Breast epithelium (tissue), 4 donors: ENCODE results near the gene STRIP1. TPM values are rescaled to one million over a fixed set of nuclear protein-coding genes. Genes with fewer than 3 reads are reported as not detected.

Experiments
- DNase-seq, 2 donors: peaks; one replicate each; pipeline ENCODE4 v3.0.0-alpha.2; 2019; ENCODE audit warnings: low spot score in 2 of 2
- H3K27ac ChIP-seq, 2 donors: fragments of 200-600 bp; sonication (generic) in 1 of 2; one replicate each; pipeline ENCODE4 v1.5.1; 2016 to 2019; ENCODE audit warnings: mild to moderate bottlenecking in 1 of 2
- H3K27me3 ChIP-seq, 2 donors: fragments of 200-600 bp; sonication (generic) in 1 of 2; one replicate each; pipeline versions ENCODE4 v1.5.1 to v1.6.0; 2017 to 2019; ENCODE audit warnings: control low read depth in 1 of 2, mild to moderate bottlenecking in 1 of 2
- H3K36me3 ChIP-seq: fragments of 200-600 bp; one replicate; pipeline ENCODE4 v1.5.1; 2019
- H3K4me1 ChIP-seq, 2 donors: fragments of 200-600 bp; sonication (generic); one replicate each; pipeline ENCODE4 v1.5.1; 2016 to 2019; ENCODE audit warnings: control low read depth in 1 of 2
- H3K4me3 ChIP-seq, 3 donors: fragments of 200-600 bp; sonication (generic); 1 replicate in 2 of 3; 2 replicates in 1 of 3; pipeline ENCODE4 v1.5.1; 2016 to 2019; ENCODE audit warnings: mild to moderate bottlenecking in 3 of 3, moderate library complexity in 2 of 3
- H3K9me3 ChIP-seq, 2 donors: fragments of 200-600 bp; sonication (generic) in 1 of 2; one replicate each; pipeline ENCODE4 v1.5.1; 2016 to 2019; ENCODE audit warnings: control low read depth in 1 of 2
- CTCF ChIP-seq, 3 donors: fragments of 450-650 bp; IDR thresholded peaks; one replicate each; pipeline ENCODE4 v1.5.1; 2016 to 2017; ENCODE audit warnings: antibody characterized with exemption in 3 of 3, mild to moderate bottlenecking in 3 of 3, moderate library complexity in 3 of 3
- POLR2A ChIP-seq: fragments of 450-650 bp; IDR thresholded peaks from one replicate; pipeline ENCODE4 v1.6.1; 2016; ENCODE audit warnings: antibody characterized with exemption, mild to moderate bottlenecking, moderate library complexity
- POLR2AphosphoS5 ChIP-seq, 3 donors: sonication (generic); formaldehyde crosslinking; IDR thresholded peaks; one replicate each; pipeline ENCODE4 v1.6.1; 2017; ENCODE audit warnings: antibody characterized with exemption in 3 of 3
- intact Hi-C: fragments of 100-400 bp; cut with DNase I; formaldehyde crosslinking; loops from one replicate; pipeline ENCODE4 v1.15.1; 2023; ENCODE audit warnings: low total_unique reads
- total RNA-seq, 3 donors: library from RNA; depleted of rRNA; stranded (reverse); fragments of >200 nt; gene quantifications; one replicate each; pipeline ENCODE4 v1.1.0, GENCODE V29; 2016

Gene STRIP1
- total RNA-seq, 3 donors from 2014 or later, result 35.7 to 59.0 (median 56.6) TPM

- H3K36me3 ChIP-seq, result no peaks in the 10 kb centered on the region
- peaks cover 26 to 55% of the 10 kb centered on the region in 2 donors for H3K27me3 ChIP-seq
- no peaks in the 10 kb centered on the region for H3K4me1 ChIP-seq
- no peak for DNase-seq
- intact Hi-C loops, result no loop called here
- H3K27ac ChIP-seq, result no peak overlapping the region
- peak overlapping the region in 1 of 3 donors; percentile 59 for H3K4me3 ChIP-seq
- TF ChIP-seq CTCF (IDR thresholded peaks at IDR 0.05) (no peak), POLR2A (no peak), POLR2AphosphoS5 (IDR thresholded peaks at IDR 0.05) (no peak)
- H3K9me3 ChIP-seq, result peaks cover 0 to 9% of the 10 kb centered on the region in 2 donors
Observed at GRCh38 chr1:110068646-110069403, 34.4 kb downstream of the STRIP1 start.

GRCh38 chr1:110069404-110070281 is 35.2 kb downstream of the STRIP1 start:
- H3K27me3 ChIP-seq, result peaks cover 26 to 55% of the 10 kb centered on the region in 2 donors
- TF ChIP-seq POLR2A, result no peak
- no peak for TF ChIP-seq POLR2AphosphoS5 (IDR thresholded peaks at IDR 0.05)
- no peak for TF ChIP-seq CTCF (IDR thresholded peaks at IDR 0.05)
- intact Hi-C loops, result no loop called here
- peaks cover 0 to 9% of the 10 kb centered on the region in 2 donors for H3K9me3 ChIP-seq
- H3K27ac ChIP-seq, result no peak overlapping the region
- H3K4me1 ChIP-seq, result no peaks in the 10 kb centered on the region
- no peak for DNase-seq
- no peaks in the 10 kb centered on the region for H3K36me3 ChIP-seq
- peak overlapping the region; percentile 21 to 59 (median 37) for H3K4me3 ChIP-seq

DNA sequence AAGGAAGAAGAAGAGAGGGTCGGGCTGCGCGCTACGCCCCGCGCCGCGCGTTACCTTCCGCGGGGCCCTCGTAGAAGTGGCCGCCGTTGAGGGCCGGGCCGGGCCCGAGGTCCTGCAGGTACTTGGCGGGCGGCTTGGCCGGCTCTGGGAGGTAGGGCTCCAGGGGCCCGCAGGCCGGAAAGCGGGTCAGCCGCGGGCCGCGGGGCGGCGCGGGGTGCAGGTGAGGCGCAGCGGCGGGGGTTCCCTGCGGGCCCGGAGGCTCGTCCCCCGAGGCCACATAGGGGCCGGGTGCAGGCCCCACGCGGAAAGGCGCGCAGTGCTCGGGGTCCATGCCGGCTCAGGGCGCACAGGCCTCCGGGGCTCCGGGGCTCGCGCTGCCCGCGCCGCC is 35.9 kb downstream of the STRIP1 start:
- no peak for DNase-seq
- no peak overlapping the region for H3K27ac ChIP-seq
- H3K9me3 ChIP-seq, result peaks cover 0 to 9% of the 10 kb centered on the region in 2 donors
- H3K4me1 ChIP-seq, result no peaks in the 10 kb centered on the region
- intact Hi-C loops, result no loop called here
- H3K4me3 ChIP-seq, result peak overlapping the region; percentile 21 to 59 (median 37)
- H3K36me3 ChIP-seq, result no peaks in the 10 kb centered on the region
- peaks cover 26 to 55% of the 10 kb centered on the region in 2 donors for H3K27me3 ChIP-seq
- no peak for TF ChIP-seq CTCF (IDR thresholded peaks at IDR 0.05)
- no peak for TF ChIP-seq POLR2AphosphoS5 (IDR thresholded peaks at IDR 0.05)
- TF ChIP-seq POLR2A, result no peak

DNA sequence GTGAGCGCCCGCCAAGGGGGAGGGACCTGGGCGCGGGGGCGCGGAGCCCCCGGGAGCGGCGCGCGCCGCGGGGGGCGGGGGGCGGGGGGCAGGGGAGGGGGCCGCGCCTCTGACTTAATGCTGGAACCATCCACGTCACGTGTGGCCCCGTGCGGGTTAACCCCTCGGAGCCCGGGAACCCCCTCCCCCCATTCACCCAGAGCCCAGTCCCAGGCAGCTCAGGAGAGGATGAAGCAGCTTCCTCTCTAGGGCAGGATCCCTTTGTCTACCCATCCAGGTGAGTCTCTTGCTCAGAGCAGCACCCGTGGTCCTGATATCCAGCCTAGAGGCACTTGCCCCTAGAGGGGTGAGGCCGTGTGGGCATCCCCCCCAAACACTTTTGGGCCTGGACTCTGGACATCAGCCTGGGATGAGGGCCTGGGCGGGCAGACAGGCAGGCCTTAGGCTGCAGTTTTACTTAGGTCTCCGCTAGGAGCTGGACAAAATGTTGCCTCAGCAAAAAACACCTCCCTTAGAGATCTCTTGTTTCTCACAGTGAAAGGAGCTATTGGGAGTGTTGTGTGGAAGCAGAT is 36.3 kb downstream of the STRIP1 start, which contains the start of gene ALX3:
Gene ALX3, minus strand, starts transcription at position 2 of the 572 bp plus-strand sequence. CDS start 60 bp downstream, outside the sequence.
- H3K36me3 ChIP-seq, result no peaks in the 10 kb centered on the region
- DNase-seq, result no peak
- TF ChIP-seq POLR2A, result no peak
- no peak for TF ChIP-seq POLR2AphosphoS5 (IDR thresholded peaks at IDR 0.05)
- TF ChIP-seq CTCF (IDR thresholded peaks at IDR 0.05), result no peak
- H3K27ac ChIP-seq, result no peak within 1 kb of the TSS
- H3K27me3 ChIP-seq, result peaks cover 26 to 57% of the 10 kb centered on the region in 2 donors
- no peaks in the 10 kb centered on the region for H3K4me1 ChIP-seq
- H3K4me3 ChIP-seq, result peak within 1 kb of the TSS; percentile 21 to 59 (median 37)
- intact Hi-C loops, result no loop called here
- H3K9me3 ChIP-seq, result peaks cover 0 to 9% of the 10 kb centered on the region in 2 donors
